H4 (cell line): ENCODE measurements around the gene HCAR3. TPM values are rescaled to one million over a fixed set of nuclear protein-coding genes. Genes with fewer than 3 reads are reported as not detected.

Source experiments
- DNase-seq: peaks from one replicate; pipeline ENCODE4 v3.0.0-alpha.2; 2015; ENCODE audit warnings: low spot score
- total RNA-seq: library from RNA; depleted of rRNA; stranded (reverse); fragments of >200 nt; shearing (Covaris generic); gene quantifications from 2 replicates; pipeline ENCODE4 v1.2.3, GENCODE V29; 2014; rRNA removed

The HCAR3 gene
- total RNA-seq, 1 experiment from 2014 or later, result not detected

DNA sequence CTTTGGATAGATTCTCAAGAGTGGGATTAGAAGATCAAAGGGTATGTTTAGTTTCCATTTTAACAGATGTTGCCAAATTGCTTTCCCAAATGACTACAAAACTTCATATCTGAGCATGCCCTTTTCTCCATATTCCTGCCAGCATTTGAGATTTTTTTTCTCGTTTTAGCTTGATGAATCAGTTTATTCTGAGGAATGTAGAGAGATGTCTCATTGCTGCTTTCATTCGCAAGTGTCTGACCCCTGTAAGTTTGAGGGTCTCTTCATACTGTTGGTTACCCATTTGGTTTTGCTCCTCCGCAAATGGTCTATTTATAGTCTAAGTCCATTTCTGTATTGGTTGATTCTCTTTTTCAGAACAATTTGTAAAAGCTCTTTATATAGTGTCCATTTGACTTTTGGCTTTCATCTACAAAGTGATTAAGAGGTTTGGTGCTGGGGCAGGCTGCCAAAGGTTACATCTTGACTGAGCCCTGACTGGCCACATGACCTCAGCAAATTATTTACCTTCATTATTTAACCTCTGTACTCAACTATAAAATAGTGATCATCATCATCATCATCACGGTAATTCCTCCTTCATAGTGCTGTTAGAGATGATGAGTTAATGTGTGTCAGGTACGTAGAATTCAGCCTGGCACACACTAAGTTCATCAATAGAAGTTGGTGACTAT lies 47.1 kb downstream of the HCAR3 start:
- DNase-seq, result no peak

DNA sequence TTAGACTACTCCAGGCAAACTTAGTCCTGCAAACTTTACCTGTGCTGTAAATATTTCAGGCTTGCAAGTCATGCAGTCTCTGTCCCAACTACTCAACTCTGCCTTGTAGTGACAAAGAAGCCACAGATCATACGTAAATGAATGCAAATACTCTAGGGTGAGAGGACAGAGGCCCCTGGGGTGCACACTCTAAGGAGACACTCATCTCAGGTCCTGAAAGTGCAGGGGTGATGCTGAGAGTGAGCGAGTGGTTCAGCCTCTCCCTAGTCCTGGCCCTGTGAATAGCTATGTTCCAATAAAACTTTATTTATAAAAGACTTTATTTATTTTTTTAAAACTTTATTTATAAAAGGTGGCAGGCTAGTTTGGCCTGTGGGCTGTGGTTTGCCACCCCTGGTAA lies 48.3 kb downstream of the HCAR3 start:
- DNase-seq, result no peak

DNA sequence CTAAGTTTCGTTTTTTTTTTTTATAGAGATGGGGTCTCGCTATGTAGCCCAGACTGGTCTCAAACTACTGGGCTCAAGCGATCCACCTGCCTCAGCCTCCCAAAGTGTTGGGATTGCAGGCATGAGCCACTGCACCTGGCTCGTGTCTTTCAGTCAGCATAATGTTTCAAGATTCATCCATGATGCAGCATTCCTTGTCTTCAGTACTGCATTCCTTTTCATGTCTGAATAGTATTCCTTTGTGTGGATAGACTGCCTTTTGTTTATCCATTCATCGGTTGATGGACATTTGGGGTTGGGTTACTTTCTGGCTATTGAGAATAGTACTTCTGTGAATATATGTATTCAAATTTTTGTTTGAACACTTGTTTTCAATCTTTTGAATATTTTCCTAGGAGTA lies 50.9 kb downstream of the HCAR3 start:
- DNase-seq, result no peak

GRCh38 chr12:122665349-122665748 lies 51.3 kb downstream of the HCAR3 start:
- no peak for DNase-seq

Other genes starting within 250 kb of the HCAR3 start
- gene ZCCHC8, start 215.9 kb downstream of the HCAR3 start, total RNA-seq, result 9.0 and 16.0 TPM in 2 replicates
- 32.1 and 35.7 TPM in 2 replicates for gene RSRC2, start 189.9 kb downstream of the HCAR3 start, total RNA-seq
- 17.9 and 31.4 TPM in 2 replicates for gene KNTC1, start 189.6 kb downstream of the HCAR3 start, total RNA-seq
- 0.31 TPM in 1 of 2 replicates, not detected in the other for gene HCAR2, start 13.5 kb downstream of the HCAR3 start, total RNA-seq
- not detected in 2 replicates for gene HCAR1, start 14.0 kb upstream of the HCAR3 start, total RNA-seq
- 50.6 and 55.4 TPM in 2 replicates for gene DENR, start 36.0 kb upstream of the HCAR3 start, total RNA-seq
- gene CCDC62, start 57.8 kb upstream of the HCAR3 start, total RNA-seq, result 0.25 and 0.35 TPM in 2 replicates
- gene HIP1R, start 118.6 kb upstream of the HCAR3 start, total RNA-seq, result 22.0 and 25.6 TPM in 2 replicates
- gene VPS37B, start 179.3 kb upstream of the HCAR3 start, total RNA-seq, result 29.2 and 44.0 TPM in 2 replicates
- 6.5 and 19.3 TPM in 2 replicates for gene ABCB9, start 249.7 kb upstream of the HCAR3 start, total RNA-seq